GM21529 (cell line): ENCODE results near the gene MALRD1.

ENCODE experiments used
- ATAC-seq: cut with Tn5 transposase; IDR thresholded peaks from one replicate; pipeline ENCODE4 v1.9.1; 2021; ENCODE audit not compliant: unreplicated experiment

Gene MALRD1

DNA sequence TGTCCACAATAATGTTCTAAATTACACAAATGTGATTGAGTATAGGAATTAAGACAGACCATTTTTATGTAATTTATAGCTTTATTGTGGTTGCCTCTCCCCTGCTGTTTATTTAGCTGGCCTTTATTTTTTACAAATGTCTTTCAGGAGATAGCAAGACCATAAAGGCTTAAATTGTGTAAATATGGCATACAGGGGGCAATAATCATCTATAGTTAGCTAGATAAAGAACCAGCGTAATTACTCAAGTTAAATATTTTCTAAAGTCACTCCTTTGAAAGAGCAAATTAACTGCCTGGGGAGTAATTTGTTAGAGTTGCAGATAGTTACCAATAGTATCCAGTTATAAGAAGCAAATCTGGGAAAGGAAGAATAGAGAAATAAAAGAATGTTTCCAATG, at the start of gene MALRD1:
Gene MALRD1 (plus strand): TSS at position 313 of the 400 bp plus-strand sequence. CDS start 138 bp downstream, outside the sequence.
- ATAC-seq, result no peak

DNA sequence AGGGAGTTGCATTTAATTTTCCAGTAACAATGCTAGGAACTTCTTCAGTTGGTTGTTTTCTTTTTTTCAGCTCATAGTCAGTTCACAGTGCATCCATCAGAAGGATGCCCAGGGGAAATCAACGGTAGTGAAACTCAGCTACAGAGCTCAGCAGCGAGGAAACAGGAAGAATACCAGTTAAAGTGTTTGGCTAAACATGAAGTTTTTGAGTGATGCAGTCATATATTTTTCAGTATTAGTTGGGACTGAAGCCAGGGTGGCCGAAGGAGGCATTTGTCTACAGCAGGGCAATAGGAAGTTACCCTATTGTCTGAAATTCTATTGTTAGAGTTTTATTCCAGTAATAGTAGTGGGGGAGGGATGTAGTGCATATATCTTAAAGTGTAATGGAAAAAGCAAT, 45.3 kb upstream of the MALRD1 start:
- no peak for ATAC-seq

DNA sequence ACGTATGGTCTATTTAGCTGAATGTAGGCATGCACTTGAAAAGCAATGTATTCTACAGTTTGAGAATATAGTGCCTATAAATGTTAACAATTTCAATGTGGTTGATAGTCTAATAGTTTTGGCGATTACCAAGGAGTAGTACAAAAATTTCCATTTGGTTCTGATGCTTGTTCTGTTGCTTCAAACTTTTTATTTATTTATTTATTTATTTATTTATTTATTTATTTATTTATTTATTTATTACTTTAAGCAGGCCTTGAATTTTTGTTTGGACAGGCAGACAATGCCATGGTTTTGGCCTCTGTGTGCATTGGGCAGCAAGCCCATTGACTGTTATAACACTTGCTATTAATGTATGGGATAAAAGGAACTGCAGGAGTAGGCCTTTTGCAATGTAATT, 36.5 kb upstream of the MALRD1 start:
- no peak for ATAC-seq

DNA sequence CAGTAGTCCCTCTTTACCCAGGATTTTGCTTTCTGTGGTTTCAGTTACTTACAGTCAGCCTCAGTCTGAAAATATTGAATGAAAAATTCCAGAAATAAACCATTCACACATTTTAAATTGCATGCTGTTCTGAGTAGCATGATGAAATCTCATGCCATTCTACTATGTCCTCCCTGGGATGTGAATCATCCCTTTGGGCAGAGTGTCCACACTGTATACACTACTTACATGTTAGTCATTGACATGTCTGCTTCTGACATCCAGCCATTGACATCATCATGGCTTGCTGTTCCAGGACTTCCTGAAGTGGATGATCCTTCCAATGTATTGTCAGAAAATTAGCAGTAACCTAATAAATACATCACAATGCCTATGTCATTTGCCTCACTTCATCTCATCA, 34.6 kb upstream of the MALRD1 start:
- no peak for ATAC-seq

DNA sequence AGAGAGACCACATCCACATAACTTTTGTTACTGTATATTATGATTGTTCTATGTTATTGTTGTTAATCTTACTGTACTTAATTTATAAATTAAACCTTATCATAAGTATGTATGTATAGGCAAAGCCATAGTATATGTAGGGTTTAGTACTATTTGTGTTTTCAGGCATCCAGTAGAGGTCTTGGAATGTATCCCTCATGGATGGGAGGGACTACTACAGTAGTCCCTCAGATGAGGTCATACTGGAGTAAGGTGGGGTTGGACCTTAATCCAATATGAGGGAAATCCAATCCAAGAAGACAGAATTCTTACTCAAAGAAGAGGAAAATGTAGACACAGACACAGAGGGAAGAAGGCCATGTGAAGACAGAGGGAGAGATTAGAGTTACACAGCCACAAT, 34.1 kb upstream of the MALRD1 start:
- ATAC-seq, result no peak

DNA sequence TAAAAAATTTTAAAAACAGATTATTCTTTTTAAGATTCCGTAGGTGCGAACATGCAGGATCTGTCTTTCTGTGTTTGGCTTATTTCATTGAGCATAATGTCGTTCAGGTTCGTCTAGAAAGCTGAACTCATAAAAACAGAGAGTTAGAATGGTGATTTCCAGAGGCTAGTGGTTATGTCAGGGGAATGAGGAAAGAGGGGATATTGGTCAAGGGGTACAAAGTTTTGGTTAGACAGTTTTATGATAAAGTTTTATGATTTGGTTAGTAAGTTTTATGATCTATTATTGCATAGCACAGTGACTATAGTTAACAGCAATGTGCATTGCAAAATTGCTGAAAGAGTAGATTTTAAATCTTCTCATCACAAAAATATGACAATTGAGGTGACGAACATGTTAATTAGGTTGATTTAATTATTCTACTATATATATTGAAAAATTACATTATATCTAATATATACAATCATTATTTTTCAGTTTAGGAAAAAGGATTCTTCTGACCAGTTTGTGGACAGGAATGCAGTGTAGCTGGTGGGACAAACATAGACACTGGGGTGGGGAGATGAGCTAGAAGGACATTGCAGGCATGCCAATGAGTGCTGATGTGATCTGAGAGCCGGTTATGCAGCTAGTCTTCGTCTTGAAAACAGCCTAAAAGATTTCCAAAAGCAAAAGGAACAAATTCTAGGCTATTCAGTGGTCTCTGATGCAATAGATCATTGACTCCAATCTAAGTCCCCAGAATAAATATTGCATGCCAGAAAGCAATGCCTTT, 31.3 kb upstream of the MALRD1 start:
- no peak for ATAC-seq

DNA sequence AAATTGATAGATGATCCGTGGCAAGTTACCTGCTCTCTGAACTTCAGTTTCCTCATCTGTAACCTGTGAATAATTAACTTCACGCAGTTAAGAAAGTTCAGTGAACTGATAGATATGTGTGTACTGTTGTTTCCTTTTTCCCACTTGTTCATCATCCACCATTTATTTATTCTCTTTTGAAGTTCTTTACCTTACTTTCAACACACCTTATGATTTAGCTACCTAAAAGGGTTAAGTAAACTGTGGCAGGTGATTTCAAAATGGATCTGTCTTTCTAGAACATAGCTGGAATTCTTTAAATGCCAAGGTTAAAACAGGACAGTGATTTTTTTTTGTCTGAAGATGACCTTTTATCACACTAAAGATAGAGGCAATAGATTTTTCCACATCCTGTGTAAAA, 27.4 kb upstream of the MALRD1 start:
- no peak for ATAC-seq

DNA sequence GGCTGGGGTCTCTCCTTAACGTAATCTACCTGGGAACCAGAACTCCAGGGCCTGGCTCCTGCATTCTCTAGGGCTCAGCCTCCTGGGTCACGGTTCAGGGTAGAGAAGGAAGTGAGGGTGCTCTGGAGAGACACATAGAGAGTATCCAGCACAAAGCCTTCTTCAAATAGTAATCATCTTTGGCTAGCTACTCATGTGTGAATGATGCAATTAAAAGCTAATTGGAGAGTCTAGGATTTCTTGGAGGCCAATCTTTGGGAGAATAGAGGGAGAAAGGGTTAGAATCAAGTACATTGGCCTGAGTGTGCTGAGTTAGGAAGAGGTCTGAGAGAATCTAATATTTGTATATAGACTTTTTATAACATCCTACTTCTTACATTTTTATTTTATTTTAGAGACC, 24.0 kb upstream of the MALRD1 start:
- no peak for ATAC-seq

DNA sequence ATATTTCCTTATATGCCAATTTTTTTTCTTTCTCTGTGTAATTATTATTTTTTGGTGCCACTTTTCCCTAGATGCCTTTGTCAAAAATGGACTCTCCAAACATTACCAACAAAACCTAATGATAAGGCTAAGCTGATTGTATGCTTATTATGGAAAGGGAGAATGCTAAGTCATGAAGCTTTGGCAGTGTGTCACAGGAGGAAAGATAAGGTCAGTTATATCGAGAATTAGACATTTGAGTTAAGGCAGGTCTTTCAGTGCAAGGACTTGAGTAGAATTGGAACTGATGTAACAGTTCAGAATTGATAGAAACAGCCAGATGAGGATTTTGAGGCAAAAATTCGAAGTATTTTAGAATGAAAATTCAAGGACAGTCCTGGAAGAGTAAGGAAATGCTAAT, 16.8 kb upstream of the MALRD1 start:
- no peak for ATAC-seq

DNA sequence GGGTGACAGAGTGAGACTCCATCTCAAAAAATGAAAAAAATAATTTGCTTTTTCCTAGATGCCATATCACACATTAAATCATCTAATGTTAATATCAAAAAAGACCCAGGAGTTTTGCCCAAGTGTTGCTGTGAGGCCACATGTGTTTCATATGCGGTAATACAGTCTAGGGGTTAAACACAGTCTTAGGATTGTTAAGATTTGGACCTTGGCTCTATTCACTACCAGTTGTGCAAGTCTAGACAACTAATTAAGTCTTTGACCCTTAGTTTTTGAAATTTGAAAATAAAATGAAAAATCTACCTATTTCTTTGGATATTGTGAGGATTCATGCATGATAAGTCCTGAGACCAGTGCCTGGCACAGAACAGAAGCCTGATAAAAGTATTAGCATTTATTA, 14.9 kb upstream of the MALRD1 start:
- no peak for ATAC-seq

DNA sequence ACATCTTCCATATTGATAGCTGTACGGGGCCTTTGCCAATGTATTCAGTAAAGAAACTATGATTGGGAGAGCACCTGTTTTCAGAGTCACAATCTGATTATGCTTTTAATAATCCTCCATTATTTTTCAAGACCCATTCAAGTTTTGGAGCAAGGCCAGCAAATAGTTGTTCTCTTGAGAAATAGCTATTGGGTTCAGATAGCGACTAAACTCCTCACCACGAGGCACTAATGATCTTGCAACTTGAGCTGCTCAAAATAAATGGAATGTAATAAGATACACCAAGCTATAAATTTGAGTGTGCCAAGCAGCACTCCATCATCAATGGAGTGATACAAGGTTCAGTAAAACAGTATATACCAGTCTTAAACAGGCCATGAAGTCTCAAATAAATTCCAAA, 7.4 kb upstream of the MALRD1 start:
- ATAC-seq, result no peak

DNA sequence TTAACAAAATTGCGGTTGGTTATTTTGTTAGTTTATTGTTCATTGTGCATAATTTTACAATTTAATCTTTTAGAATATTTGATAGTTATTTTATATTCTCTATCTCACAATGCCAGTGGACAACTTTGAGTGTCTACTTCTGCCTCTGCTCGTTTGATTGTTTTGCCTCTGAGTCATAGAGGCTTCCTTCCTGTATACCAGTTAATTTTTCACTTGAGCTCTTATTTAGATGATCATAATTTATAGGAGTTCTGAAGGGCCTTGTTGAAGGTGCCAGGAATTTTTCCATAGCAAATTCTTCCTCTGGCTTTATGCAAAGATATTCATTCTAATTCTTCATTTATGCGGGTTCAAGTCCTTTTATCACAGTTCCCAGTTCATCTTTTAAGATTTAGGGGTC, 5.2 kb upstream of the MALRD1 start:
- ATAC-seq, result no peak

DNA sequence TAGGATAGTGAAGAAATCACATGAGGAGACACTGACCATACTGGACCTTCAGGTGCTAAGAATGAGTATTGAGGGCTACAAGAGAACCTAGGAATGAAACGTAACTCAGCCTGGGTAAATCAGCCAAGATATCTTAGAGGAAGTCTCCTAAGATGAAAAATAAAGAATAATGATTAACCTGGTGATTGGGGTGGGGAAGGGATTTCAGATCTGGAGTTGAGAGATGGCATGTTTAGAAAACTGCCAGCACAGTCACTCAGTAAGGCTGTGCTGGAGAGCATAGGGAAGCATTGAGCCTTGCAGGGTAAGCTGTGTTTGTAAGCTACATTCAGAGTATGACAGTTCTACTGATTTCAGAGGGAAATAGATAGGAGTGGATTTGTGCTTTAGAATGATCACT, 1.9 kb upstream of the MALRD1 start:
- ATAC-seq, result no peak

DNA sequence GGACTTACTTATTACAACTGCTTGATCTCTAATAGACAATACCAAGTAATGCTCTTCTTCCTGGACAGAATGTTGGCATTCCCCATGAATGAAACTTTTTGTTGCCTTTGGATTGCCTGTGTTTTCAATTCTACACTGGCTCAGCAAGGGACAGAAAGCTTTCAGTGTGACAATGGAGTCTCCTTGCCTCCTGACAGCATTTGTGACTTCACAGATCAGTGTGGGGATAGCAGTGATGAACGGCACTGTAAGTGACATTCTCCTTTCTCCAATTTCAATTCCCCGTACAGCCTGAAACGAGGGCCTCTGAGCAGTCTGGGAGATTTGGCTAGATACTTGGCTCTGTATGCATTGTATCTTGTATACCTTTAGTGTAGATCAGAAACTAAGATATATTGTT, 290 bp downstream of the MALRD1 start:
- ATAC-seq, result no peak

DNA sequence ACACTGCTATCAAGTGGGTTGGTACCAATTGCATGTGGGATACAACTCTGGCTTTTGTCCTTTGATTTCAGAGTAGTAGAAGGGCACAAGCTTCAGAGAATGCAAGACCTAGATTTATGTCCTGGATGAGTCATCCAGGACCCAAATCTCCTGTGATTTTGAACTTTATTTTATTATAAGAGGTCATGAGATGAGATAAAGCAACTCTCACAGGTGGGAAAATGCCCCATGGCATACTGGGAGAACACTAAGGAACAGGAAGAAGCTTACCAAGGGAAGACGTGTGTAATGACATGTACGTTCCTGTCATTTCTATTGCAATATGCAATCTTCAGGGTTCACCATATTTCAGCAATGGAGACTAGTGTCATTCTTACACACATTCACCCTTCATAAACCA, 966 bp downstream of the MALRD1 start:
- no peak for ATAC-seq

DNA sequence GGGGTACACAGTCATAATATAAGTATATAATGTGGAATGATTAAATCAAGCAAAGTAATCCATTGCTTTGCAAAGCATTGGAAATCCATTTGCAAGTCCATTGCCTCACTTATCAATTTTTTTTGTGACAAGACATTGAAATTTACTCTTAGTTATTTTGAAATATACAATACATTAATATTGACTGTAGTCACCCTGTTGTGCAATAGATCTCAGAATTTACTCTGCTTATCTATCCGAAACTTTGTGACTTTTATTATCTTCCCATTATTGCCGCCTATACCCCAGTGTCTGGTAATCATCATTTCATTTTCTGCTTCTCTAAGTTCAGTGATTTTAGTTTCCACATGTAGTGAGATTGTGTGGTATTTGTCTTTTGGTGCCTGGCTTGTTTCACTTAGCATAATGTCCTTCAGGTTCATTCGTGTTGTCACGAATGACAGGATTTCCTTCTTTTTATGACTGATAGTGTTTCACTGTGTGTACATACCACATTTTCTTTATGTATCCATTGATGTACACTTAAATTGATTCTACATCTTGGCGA, 5.8 kb downstream of the MALRD1 start:
- ATAC-seq, result no peak

DNA sequence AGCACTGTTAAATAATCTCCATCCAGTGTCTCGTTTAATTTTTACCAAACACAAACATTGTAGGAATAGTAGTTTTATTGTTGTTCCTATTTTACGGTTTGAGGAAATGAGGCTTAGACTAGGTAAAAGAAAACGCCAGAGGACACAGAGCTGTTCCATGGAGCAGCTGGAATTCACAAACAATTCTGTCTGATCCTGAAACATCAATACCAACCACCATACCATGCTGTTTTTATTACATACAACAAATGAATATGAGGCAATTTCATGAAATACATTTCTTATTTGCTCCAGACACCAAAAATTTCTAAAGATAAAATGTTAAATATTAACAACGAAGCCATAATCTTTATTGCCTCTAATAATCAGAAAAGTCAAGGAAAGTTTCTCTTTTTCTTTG, 9.4 kb downstream of the MALRD1 start:
- no peak for ATAC-seq

DNA sequence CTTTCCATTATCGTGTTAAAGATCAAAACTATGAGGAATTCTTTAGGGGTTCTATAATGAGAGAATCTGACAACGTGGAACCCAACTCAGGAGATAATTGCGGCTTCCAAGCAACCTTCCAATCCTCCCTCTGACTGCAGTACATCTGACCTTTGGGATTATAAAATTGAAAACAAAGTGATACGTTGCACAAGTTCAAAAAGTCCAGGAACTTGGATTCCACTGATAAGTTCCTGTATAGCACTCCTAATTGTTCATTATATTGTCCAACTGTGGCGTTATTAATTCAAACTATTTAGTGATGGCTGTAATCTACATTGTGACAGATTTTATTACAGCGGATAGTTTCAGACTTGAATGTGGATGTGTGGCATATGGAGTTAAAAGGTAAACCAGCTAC, 15.4 kb downstream of the MALRD1 start:
- no peak for ATAC-seq

DNA sequence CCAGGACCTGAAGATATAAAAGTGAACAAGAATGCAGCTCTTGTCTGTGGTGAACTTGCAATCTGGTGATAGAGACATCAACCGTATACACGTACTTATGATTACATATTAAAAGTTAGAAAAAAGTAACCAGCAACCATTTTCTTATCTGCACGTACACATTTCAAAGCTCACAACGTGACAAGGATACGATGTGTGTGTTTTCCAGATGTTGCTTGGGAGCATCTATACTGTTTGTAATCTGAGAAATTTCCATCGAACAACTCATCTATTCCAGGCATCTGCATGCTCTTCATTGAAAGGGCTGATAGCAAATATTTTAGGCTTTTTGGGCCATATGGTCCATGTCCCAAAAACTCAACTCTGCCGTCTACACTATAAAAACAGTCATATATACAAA, 23.3 kb downstream of the MALRD1 start:
- no peak for ATAC-seq

DNA sequence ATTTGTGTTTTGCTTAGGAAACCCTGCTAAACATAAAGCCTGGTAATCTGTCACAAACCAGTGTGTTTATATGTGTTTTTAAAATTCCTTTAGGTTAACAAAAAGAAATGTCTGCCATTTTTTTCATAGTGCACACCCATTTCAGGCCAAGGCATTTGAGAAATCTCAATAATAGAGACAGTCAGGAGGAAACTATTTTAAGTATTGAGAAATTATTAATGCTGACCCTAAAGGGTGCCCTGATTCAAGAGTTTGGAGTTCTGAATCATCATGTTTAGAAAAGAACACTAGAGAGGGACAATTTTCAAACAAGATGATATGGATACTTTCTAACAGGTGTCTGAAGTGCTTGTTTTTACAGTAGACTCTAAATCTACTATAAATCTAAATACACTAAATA, 28.7 kb downstream of the MALRD1 start:
- ATAC-seq, result no peak

DNA sequence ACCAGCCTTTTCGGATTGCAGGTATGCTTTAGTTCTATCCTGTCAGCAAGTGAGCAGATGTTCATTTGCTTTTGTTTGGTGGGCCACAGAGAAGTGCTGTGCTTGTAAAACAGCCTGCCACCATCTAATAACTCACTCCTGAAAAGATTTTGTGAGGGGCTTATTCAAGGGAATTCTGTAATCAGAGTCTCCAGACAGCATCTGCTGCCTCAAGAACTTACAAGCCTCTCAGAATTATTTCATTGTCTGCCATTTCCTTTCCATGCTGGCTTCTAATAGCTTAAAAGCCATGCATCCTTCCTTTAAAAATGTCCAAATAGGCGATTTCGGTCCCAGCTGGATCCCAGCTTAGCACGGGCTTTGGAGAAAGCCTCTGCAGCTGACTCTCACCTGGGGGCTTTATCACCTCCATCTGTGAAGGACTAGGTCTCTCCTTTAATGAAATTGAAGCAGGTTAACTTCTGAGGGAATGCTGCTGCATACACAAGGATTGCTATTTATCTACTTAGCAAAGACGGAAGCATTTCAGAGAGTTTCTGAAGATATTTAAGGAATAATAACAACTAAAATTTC, 48.0 kb downstream of the MALRD1 start:
- no peak for ATAC-seq

DNA sequence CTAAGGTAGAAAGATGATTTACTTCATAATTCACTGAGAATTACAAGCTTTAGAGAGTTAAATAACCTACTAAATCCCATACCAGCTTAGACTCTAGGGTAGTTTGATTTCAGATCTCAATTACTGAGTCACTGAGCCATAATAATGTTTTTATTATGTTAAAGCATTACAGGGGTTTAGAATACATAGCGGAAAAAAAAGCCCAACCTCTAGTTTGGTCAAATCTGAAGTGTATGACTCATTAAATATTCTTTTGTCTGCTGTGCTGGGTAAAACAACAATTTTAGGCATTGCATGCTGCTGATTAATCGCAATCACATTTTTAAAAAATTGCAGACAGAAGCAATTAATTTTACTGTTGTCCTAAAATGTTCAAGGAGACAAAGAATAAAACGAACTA, 48.5 kb downstream of the MALRD1 start:
- no peak for ATAC-seq

DNA sequence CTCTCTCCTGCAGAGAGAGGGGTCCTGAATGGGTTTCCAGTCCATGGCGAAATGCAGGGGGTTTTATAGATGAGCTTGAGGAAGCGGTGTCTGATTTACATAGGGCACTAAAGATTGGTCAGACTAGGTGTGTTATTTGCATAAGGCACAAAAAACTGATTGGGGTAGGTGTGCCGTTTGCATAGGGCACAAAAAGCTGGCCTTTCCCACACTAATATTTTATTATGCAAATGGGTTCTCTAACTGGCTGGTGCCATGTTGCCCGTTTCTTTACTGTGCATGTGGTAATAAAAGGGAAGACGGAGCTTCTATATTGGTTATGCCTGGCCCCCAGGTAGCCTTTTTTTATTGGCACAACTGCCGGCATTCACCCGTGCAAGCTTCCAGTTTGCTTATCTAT, 50.2 kb downstream of the MALRD1 start:
- no peak for ATAC-seq
